Mesenchymal stem cell (in vitro differentiated cells and primary cell): ENCODE measurements around the gene PRR15L.

Experiments
- DNase-seq: peaks from one replicate; pipeline ENCODE4 v3.0.0-alpha.2; 2013
- H2AFZ ChIP-seq: one replicate; pipeline ENCODE4 v1.6.1; 2013; ENCODE audit warnings: low read depth, mild to moderate bottlenecking, control low read depth, inconsistent platforms, low read length, moderate library complexity
- H2AK5ac ChIP-seq: 2 replicates; pipeline ENCODE4 v1.6.1; 2013; ENCODE audit warnings: low read length, moderate library complexity, mild to moderate bottlenecking, inconsistent platforms; ENCODE audit not compliant: severe bottlenecking
- H2BK120ac ChIP-seq: one replicate; pipeline ENCODE4 v1.6.1; 2013; ENCODE audit warnings: low read depth, mild to moderate bottlenecking, inconsistent platforms, low read length, moderate library complexity
- H2BK12ac ChIP-seq, 2 experiments: one replicate each; pipeline ENCODE4 v1.6.1; 2013; ENCODE audit warnings: inconsistent platforms in 2 of 2, low read length in 2 of 2, mild to moderate bottlenecking in 2 of 2, moderate library complexity in 2 of 2, control low read depth in 1 of 2
- H2BK15ac ChIP-seq: one replicate; pipeline ENCODE4 v1.6.1; 2013; ENCODE audit warnings: mild to moderate bottlenecking, low read depth, inconsistent platforms; ENCODE audit not compliant: poor library complexity, severe bottlenecking
- H2BK5ac ChIP-seq: 2 replicates; pipeline ENCODE4 v1.6.1; 2013; ENCODE audit warnings: low read depth, mild to moderate bottlenecking, low read length, control low read depth, inconsistent platforms; ENCODE audit not compliant: poor library complexity, severe bottlenecking
- H3K14ac ChIP-seq, 2 experiments: one replicate each; pipeline ENCODE4 v1.6.1; 2013; ENCODE audit warnings: inconsistent platforms in 2 of 2, low read length in 2 of 2, control low read depth in 1 of 2, mild to moderate bottlenecking in 1 of 2, moderate library complexity in 1 of 2
- H3K18ac ChIP-seq, 2 experiments: one replicate each; pipeline ENCODE4 v1.6.1; 2013; ENCODE audit warnings: inconsistent platforms in 2 of 2, low read length in 2 of 2, control low read depth in 1 of 2, low read depth in 1 of 2, mild to moderate bottlenecking in 1 of 2
- H3K23ac ChIP-seq, 2 experiments: one replicate each; pipeline ENCODE4 v1.6.1; 2013; ENCODE audit warnings: inconsistent platforms in 2 of 2, low read length in 2 of 2, mild to moderate bottlenecking in 2 of 2, moderate library complexity in 2 of 2, control low read depth in 1 of 2
- H3K27ac ChIP-seq: 2 replicates; pipeline ENCODE4 v1.5.1; 2013; ENCODE audit warnings: mild to moderate bottlenecking, moderate library complexity, low read length, control low read depth, inconsistent platforms; ENCODE audit not compliant: poor library complexity, severe bottlenecking
- H3K27me3 ChIP-seq, 2 experiments: 2 replicates each; pipeline versions ENCODE4 v1.6.1 to v1.7.0; 2013; ENCODE audit warnings: low read length in 2 of 2, mild to moderate bottlenecking in 2 of 2, moderate library complexity in 2 of 2, control low read depth in 1 of 2, inconsistent platforms in 1 of 2; ENCODE audit not compliant: control insufficient read depth in 1 of 2, insufficient read depth in 1 of 2
- H3K36me3 ChIP-seq, 2 experiments: 2 replicates each; pipeline versions ENCODE4 v1.6.1 to v1.7.0; 2013; ENCODE audit warnings: low read length in 2 of 2, control low read depth in 1 of 2, inconsistent platforms in 1 of 2, low read depth in 1 of 2, mild to moderate bottlenecking in 1 of 2; ENCODE audit not compliant: insufficient read depth in 2 of 2, control insufficient read depth in 1 of 2
- H3K4ac ChIP-seq, 2 experiments: one replicate each; pipeline ENCODE4 v1.6.1; 2013; ENCODE audit warnings: inconsistent platforms in 2 of 2, low read length in 2 of 2, mild to moderate bottlenecking in 2 of 2, moderate library complexity in 2 of 2, control low read depth in 1 of 2, low read depth in 1 of 2
- H3K4me1 ChIP-seq: 2 replicates; pipeline ENCODE4 v1.6.1; 2013; ENCODE audit warnings: low read depth, low read length, control low read depth; ENCODE audit not compliant: control insufficient read depth, insufficient read depth
- H3K4me2 ChIP-seq: 2 replicates; pipeline ENCODE4 v1.6.1; 2013; ENCODE audit warnings: low read length, mild to moderate bottlenecking, inconsistent platforms; ENCODE audit not compliant: poor library complexity, severe bottlenecking
- H3K4me3 ChIP-seq, 2 experiments: 2 replicates each; pipeline versions ENCODE4 v1.5.1 to v1.7.0; 2013; ENCODE audit warnings: low read length in 2 of 2, mild to moderate bottlenecking in 2 of 2, control low read depth in 1 of 2, low read depth in 1 of 2; ENCODE audit not compliant: insufficient read depth in 1 of 2
- H3K79me1 ChIP-seq: replicated peaks from 2 replicates; pipeline ENCODE4 v1.6.1; 2013; ENCODE audit warnings: mild to moderate bottlenecking, control low read depth, low read length, inconsistent platforms; ENCODE audit not compliant: poor library complexity, severe bottlenecking
- H3K9ac ChIP-seq: 2 replicates; pipeline ENCODE4 v1.7.0; 2013; ENCODE audit warnings: mild to moderate bottlenecking, low read length, moderate library complexity
- H3K9me3 ChIP-seq: 2 replicates; pipeline ENCODE4 v1.7.0; 2013; ENCODE audit warnings: mild to moderate bottlenecking, low read length; ENCODE audit not compliant: control insufficient read depth
- H4K8ac ChIP-seq: one replicate; pipeline ENCODE4 v1.6.1; 2013; ENCODE audit warnings: inconsistent platforms, mild to moderate bottlenecking, low read length, moderate library complexity
- H4K91ac ChIP-seq: one replicate; pipeline ENCODE4 v1.6.1; 2013; ENCODE audit warnings: mild to moderate bottlenecking, low read length, inconsistent platforms
- WGBS: methylation state at CpG from one replicate; pipeline ENCODE4 v1.1.7; 2013; ENCODE audit warnings: mixed read lengths; 5-methylcytosine and 5-hydroxymethylcytosine counted together

PRR15L gene

DNA sequence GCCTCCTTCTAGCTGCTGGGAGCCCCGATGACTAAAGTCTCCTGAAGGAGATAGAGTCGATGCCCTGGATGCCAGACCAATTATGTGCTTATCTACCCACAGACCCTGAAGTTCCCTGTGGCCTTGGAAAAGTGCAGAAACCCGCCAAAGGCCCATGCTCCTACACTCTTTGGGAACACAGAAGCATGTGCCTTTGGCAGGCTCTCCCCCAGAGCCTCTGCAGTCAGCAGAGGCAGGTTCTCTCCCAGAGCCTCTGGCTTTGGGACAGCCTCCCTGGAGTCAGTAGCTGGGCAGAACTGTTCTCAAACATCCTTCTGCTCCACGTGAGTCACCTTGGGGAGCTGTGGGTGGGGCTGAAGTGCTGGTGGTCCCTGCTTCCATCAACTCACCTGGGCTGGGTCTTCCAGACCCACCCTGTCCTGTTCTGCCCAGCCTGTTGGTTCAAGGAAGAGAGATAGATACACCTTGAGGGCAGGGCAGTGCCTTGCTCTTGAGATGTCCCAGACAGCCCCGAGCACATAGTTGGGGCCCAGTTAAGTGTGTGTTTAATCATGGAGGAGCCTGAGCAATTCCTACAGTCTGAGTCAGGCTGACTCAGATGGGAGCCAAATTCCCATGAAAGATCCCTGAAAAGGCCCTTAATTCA is 10.0 kb upstream of the PRR15L start:
- H2AFZ ChIP-seq, result no peak overlapping the region
- peak overlapping the region in 1 of 2 experiments; percentile 61 for H2BK12ac ChIP-seq
- H3K14ac ChIP-seq, result no peak overlapping the region
- no peak overlapping the region for H2BK15ac ChIP-seq
- no peaks in the 10 kb centered on the region for H3K9me3 ChIP-seq
- peak overlapping the region; percentile 73 for H4K8ac ChIP-seq
- H4K91ac ChIP-seq, result peak overlapping the region; percentile 83
- WGBS, result 40% methylated on average over 5 of the region's 5 CpGs
- H2BK120ac ChIP-seq, result no peak overlapping the region
- peak overlapping the region; percentile 61 for H2AK5ac ChIP-seq
- peak overlapping the region in 1 of 2 experiments; percentile 49 for H3K4me3 ChIP-seq
- H3K27me3 ChIP-seq, result no peaks in the 10 kb centered on the region
- DNase-seq, result peak; percentile 80
- H3K4me1 ChIP-seq, result peaks cover 12% of the 10 kb centered on the region
- H3K27ac ChIP-seq, result peak overlapping the region; percentile 17
- H3K36me3 ChIP-seq, result no peaks in the 10 kb centered on the region
- peaks cover 7% of the 10 kb centered on the region for H3K79me1 ChIP-seq
- peak overlapping the region; percentile 26 for H3K9ac ChIP-seq
- no peak overlapping the region for H3K4ac ChIP-seq
- no peak overlapping the region for H3K4me2 ChIP-seq
- peak overlapping the region in 1 of 2 experiments; percentile 61 for H3K18ac ChIP-seq
- H3K23ac ChIP-seq, result no peak overlapping the region
- no peak overlapping the region for H2BK5ac ChIP-seq

DNA sequence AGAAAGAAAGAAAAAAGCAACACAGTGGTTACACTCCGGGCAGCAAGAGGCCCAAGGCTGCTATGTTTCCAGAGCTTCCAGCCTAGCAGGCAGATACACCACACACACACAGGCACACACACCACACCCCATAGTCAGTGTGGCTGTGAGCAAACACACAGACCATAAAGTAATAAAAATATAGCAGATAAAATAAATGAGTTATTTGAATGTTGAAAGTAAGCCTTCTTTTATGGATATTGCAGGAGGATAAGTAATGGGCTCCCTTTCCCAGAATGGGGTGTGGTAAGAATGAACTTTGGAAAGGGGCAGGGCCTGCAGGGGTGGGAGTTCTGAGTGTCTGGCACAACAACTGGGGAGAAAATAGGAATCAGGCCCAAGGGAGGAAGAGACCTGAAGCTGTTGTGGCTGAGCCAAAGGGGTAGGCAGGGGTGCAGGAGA is 8.4 kb upstream of the PRR15L start:
- Histone ChIP-seq H4K8ac (no peak overlapping the region), H2AK5ac (no peak overlapping the region), H3K4me1 (peaks cover 7% of the 10 kb centered on the region), H3K23ac (no peak overlapping the region), H2BK15ac (no peak overlapping the region), H3K4ac (no peak overlapping the region), H3K18ac (no peak overlapping the region), H3K27ac (no peak overlapping the region), H3K36me3 (no peaks in the 10 kb centered on the region), H2BK12ac (no peak overlapping the region), H2BK5ac (no peak overlapping the region), H4K91ac (no peak overlapping the region), H3K27me3 (peaks cover 3 to 5% of the 10 kb centered on the region in 2 experiments), H3K4me2 (no peak overlapping the region), H2BK120ac (no peak overlapping the region), H3K79me1 (no peaks in the 10 kb centered on the region), H2AFZ (no peak overlapping the region), H3K9ac (peak overlapping the region; percentile 32), H3K4me3 (no peak overlapping the region), H3K9me3 (no peaks in the 10 kb centered on the region), H3K14ac (no peak overlapping the region)
- no peak for DNase-seq
- WGBS, result no CpG with 5 or more reads among the region's 1 CpG

DNA sequence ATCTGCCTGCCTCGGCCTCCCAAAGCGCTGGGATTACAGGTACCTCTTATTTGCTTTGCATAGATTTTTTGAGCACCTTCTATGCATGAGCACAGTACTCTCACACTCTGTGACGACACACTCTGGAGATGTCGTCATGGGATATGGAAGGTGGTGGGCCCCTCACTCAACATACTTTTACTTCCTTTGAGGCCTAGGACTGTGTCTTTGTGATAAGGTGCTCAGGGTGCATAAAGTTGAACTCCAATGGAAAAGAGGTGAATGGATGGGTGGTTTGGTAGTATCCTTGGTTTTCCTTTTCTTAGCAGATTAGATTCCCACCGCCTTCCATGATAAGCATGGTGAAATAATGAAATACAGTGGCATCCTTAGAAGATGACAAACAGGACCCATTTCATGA is 7.2 kb upstream of the PRR15L start:
- no peak overlapping the region for H3K4me2 ChIP-seq
- H3K27ac ChIP-seq, result no peak overlapping the region
- peaks cover 7 to 9% of the 10 kb centered on the region in 2 experiments for H3K27me3 ChIP-seq
- peaks cover 7% of the 10 kb centered on the region for H3K4me1 ChIP-seq
- no peak overlapping the region for H4K91ac ChIP-seq
- H2AK5ac ChIP-seq, result no peak overlapping the region
- no peaks in the 10 kb centered on the region for H3K79me1 ChIP-seq
- H2AFZ ChIP-seq, result no peak overlapping the region
- H3K36me3 ChIP-seq, result no peaks in the 10 kb centered on the region
- no peak overlapping the region for H3K18ac ChIP-seq
- H2BK15ac ChIP-seq, result no peak overlapping the region
- 96% methylated on average over 4 of the region's 5 CpGs for WGBS
- H3K9me3 ChIP-seq, result no peaks in the 10 kb centered on the region
- H3K23ac ChIP-seq, result no peak overlapping the region
- no peak overlapping the region for H3K4ac ChIP-seq
- DNase-seq, result no peak
- H3K4me3 ChIP-seq, result no peak overlapping the region
- H2BK5ac ChIP-seq, result no peak overlapping the region
- H3K14ac ChIP-seq, result no peak overlapping the region
- no peak overlapping the region for H2BK12ac ChIP-seq
- H4K8ac ChIP-seq, result no peak overlapping the region
- no peak overlapping the region for H3K9ac ChIP-seq
- H2BK120ac ChIP-seq, result no peak overlapping the region

DNA sequence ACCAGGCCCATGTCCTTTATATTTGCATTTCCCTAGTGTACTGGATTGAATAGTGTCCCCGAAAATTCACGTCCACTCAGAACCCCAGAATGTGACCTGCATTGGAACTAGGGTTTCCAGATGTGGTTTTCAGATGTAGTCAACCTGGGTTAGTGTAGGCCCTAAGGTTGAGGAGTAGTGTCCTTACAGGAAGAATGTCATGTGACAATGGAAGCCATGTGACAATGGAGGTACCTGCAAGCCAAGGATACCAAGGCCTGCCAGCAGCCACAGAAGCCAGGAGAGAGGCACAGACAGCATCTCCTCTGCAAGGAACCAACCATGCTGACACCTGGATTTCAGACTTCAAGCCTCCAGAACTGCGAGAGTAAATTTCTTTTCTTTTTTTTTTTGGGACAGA is 5.2 kb upstream of the PRR15L start:
- Histone ChIP-seq H3K9ac (no peak overlapping the region), H3K79me1 (no peaks in the 10 kb centered on the region), H3K4me2 (no peak overlapping the region), H3K4me1 (peaks cover 12% of the 10 kb centered on the region), H3K4me3 (no peak overlapping the region), H2BK5ac (no peak overlapping the region), H4K8ac (no peak overlapping the region), H2BK120ac (no peak overlapping the region), H2BK12ac (no peak overlapping the region), H3K14ac (no peak overlapping the region), H2AFZ (no peak overlapping the region), H3K18ac (no peak overlapping the region), H3K27ac (no peak overlapping the region), H2AK5ac (no peak overlapping the region), H3K4ac (no peak overlapping the region), H3K27me3 (peaks cover 7 to 17% of the 10 kb centered on the region in 2 experiments), H4K91ac (no peak overlapping the region), H3K9me3 (no peaks in the 10 kb centered on the region), H2BK15ac (no peak overlapping the region), H3K36me3 (no peaks in the 10 kb centered on the region), H3K23ac (no peak overlapping the region)
- WGBS, result 92% methylated on average over 3 of the region's 3 CpGs
- no peak for DNase-seq
